NCI-H510A (cell line): ENCODE data around the gene SHC1.

Source experiments
- DNase-seq: peaks from one replicate; lab custom pipeline; 2025; lab: John Stamatoyannopoulos, UW

SHC1 gene

GRCh38 chr1:155008015-155008941, 37.7 kb upstream of the SHC1 start:
- DNase-seq, result no peak

DNA sequence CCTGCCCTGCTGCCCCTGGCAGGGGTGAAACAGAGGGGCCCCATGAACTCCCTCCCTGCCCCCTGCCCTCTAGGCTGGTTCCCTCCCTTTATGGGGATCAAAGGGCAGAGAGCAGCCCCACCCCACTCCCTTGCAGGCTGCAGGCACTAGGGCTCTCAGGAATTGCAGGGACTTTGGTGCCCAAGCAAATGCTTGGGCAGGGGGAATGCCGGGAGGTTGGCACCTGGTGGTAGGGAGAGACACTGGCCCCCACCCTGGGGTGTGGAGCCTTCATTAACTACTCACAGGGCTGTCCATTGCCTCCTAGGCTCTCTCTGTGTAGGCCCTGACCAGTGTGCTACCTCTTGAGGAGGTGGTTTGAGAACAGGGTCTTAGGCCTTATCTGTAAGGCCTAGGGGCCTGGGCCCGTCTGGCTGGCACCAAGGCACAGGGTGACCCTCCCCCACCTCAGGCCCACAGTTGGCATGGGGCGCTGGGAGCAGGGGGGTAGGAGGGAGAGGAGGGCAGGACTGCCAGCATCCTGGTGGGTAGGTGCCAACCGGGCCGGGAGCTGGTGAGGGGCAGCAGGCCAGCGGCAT, 36.8 kb upstream of the SHC1 start:
- no peak for DNase-seq

- DNase-seq, result no peak
Observed at GRCh38 chr1:155006601-155007101, 36.1 kb upstream of the SHC1 start.

- DNase-seq, result no peak
Observed at GRCh38 chr1:155005076-155006011, 34.8 kb upstream of the SHC1 start.

- no peak for DNase-seq
Observed at GRCh38 chr1:155004352-155005075, 34.0 kb upstream of the SHC1 start.

GRCh38 chr1:155003766-155004351, 33.3 kb upstream of the SHC1 start:
- DNase-seq, result no peak

DNA sequence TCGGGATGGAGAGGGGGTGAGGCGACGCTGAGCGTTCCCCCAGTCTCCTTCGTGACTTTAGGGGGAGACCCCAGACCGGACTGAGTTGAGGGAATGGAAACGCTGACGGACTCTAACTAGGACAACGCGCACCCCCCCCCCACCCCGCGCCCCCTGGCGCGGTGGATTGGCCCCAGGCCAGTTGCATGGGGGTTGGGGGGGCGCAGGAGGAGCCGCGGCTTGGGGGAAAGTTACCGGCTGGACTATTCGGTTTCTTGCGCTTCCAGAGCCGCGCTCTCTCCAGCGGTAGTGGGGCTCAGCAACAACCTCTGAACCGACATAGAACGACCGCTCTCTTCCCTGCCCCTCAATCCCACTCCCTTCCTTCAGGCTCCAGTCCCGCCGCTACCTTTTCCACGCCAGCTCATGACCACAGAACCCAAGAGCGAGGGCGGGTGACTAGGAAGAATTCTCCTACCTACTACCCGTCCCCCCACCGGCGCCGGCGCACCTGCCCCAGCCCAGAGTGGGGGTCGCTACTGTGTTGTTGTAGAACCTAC, 32.7 kb upstream of the SHC1 start:
- no peak for DNase-seq

DNA sequence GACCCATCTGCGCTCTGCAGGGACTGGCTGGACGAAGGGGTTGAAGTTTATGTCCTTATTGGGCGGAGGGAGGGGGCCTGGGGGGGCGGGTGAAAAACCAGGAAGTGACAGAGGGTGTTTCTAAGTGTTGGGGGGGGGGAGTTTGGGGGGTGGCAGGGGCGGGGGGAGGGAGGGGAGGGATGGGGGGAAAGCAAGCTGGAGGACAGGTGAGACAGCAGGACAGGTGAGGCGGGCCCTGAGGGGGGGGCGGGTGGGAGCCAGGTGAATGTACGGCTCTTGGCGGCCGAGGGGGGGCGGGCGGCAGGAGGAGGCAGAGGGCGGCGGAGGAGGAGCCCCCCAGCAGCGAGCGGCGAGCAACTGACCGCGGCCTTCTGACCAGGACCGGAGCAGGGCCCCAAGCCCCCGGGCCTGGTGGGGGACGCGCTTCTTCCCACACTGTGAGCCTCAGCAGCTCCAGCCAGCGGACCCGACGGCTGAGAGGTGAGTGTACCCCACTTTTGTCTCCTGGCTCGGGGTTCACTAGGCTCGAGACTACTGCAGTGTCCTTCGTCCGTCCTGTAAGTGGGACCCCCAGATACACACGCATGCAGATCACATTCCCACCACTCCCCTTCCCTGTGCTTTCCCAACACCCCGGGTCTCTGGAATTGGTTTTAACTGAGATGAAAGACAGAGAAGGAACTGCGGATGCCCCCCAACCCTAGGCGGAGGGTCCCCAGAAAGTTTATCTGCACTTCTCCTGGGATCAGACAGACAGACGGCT, 32.1 kb upstream of the SHC1 start, which contains the start of gene ZBTB7B:
Gene ZBTB7B, plus strand, starts transcription at position 339 of the 763 bp plus-strand sequence. CDS start 11,859 bp downstream, outside the sequence.
- no peak for DNase-seq

DNA sequence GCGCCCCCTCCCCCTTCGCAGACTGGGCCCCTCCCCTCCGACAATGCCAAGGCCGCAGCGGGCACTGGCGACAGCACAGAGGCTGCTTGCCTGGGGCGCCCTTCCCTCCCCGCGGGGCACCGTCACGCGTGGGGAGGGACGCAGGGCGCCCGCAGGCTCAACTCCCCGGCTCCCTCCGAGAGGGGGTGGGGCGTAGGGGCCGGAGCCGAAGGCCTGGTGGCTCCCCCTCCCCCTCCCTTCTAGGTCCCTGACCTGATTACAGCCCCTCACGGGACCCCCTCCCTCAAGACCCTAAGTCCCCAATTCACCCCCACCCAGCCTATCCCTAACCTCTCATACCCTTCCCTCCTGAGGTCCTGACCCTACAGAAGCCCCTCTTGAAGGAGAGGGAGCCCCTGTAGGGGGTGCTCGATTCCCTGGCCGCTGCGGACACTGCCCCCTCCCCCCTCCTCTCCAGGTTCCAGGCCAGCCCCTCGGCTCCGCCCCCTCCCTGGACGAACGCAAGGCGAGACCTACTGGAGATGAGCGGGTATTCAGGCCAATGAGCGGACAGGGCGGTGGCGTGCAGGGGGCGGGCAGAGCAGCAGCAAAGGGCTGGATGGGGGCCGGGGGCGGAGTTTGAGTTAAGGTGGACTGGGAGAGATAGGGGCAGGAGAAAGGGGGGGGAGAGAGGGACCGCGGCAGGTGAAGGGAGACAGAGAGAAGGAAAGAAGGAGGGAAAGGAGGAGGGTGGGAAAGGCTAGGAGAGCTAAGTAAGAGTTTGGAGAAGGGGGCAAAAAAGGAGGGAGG, 31.3 kb upstream of the SHC1 start:
- DNase-seq, result peak; percentile 99

- DNase-seq, result no peak
Observed at GRCh38 chr1:155001425-155001674, 30.8 kb upstream of the SHC1 start.

DNA sequence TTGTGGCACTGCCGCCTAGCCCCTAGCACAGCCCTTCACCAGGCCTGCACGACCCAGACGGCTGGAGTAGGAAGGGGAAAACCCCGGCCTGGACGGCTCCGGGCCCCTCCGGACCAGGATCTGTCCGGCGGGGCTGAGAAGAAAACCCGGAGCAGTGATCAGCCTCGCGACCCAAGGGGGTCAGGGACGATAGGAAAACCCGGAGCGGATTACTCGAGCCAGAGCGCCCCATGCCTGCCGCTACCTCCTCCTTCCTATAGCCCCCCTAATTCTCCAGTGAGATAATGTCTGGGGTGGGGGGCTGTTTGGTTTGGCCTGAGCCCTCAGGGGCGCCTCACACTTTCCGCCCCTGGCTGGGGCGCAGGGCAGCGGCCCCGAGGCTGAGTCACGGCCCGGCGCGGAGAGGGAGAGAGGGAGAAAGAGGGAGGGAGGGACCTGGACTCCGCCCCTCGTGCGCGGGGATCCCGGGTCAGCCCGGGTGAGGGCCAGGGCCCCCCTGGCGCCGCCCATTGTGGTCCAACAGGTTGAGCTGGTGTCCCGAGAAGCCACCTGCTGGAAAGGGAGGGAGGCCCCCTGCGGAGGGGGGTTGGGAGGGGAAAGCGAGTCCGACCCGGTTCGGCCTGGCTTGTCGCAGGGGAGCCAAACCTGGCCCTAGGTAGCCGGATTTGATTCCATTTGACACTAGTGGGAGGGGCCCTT, 30.3 kb upstream of the SHC1 start:
- DNase-seq, result peak; percentile 95

GRCh38 chr1:155000411-155000725, 29.8 kb upstream of the SHC1 start:
- DNase-seq, result no peak

DNA sequence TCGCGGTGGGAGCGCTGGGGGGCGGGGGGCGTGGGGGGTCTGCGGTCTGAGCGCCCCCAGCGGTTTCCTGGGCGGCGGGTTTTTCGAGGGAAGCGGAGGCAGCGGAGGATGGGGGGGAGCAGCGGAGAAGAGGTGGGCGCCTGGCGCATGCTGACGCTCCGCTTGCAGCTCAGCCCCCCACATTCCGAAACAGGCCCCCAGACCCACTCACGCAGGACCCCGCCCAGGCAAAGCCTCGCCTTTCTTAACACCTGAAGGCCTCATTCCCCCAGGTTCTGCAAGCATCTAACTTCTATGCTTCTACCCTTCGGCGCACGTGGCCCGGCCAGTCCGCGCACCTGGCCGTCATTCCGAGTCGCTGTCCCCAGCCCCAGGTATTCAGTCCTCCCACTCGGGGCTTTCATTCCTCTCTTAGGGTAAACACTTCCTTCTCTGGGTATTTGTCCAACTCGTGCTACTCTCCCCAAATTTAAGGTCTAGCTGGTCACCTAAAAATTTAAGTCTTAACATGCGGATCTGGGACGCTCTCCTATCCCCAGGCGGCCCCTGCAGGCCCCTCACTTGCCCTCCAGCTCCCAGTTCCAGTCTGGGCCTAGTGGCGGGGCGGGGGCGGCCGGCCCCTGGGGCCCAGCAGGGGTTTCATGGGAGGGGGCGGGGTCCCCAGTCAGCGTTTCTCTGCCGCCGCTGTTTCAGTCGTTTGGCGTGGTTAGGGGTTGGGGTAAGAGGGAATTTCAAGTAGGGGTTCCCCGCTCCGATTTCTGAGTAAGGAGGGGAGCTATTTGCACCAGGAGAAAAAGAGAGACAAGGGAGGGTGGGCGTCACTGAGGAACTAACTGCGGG, 29.2 kb upstream of the SHC1 start:
- DNase-seq, result no peak

DNA sequence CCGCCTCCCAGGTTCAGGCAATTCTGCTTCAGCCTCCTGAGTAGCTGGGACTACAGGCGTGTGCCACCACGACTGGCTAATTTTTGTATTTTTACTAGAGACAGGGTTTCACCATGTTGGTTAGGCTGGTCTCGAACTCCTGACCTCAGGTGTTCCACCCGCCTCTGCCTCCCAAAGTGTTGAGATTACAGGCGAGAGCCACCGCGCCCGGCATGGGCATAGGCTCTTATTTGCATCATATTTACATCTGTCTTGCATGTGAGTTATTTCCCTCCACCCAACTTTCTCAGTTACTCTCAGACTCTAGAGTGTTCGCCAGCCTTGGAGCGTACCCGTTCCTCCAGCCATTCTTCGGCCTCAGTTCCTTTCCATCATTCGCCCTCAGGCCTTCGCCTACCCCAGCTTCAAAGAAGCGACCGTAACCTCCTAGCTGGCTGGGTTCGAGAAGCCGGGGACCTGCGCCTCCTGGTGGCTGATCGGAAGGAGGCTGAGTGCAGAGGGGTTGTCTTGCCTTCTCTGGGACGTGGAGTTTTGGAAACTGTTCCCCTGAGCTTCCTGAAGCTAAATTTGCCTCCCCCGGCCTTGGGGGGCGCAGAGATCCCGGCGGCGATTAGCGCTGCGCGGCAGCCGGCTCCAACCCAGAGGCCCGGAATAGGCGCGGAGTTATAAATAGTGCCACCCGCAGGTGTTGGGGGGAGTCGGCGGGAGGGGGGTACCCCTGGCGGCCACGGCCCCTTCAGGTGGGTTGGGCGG, 28.4 kb upstream of the SHC1 start:
- no peak for DNase-seq

- no peak for DNase-seq
Observed at GRCh38 chr1:154998201-154998780, 27.7 kb upstream of the SHC1 start.

- DNase-seq, result no peak
Observed at GRCh38 chr1:154996966-154997701, 26.6 kb upstream of the SHC1 start.
